Peyer's patch (tissue), 4 donors: Measurements from ENCODE around the gene NDUFV3.

ENCODE experiments used
- CTCF ChIP-seq, 6 experiments: fragments of 450-650 bp in 4 of 6; fragments of 200-600 bp in 2 of 6; sonication (generic) in 1 of 6; IDR thresholded peaks; one replicate each; pipeline ENCODE4 v1.5.1; 2017 to 2019; ENCODE audit warnings: antibody characterized with exemption in 6 of 6, mild to moderate bottlenecking in 3 of 6, moderate library complexity in 1 of 6
- POLR2A ChIP-seq, 2 donors: fragments of 450-650 bp; IDR thresholded peaks; one replicate each; pipeline ENCODE4 v1.5.1; 2017; ENCODE audit warnings: antibody characterized with exemption in 2 of 2, mild to moderate bottlenecking in 2 of 2, moderate library complexity in 2 of 2

- TF ChIP-seq CTCF (IDR thresholded peaks at IDR 0.05) (no peak), POLR2A (IDR thresholded peaks at IDR 0.05) (no peak)
These were observed 35.9 kb upstream of the NDUFV3 start for GRCh38 chr21:42857216-42857615.
